PFSK-1 (cell line): ENCODE results near the gene SCRT2.

Source experiments
- POLR2AphosphoS5 ChIP-seq: IDR thresholded peaks from 2 replicates; pipeline ENCODE4 v1.6.1; 2012; ENCODE audit warnings: low read depth, mild to moderate bottlenecking, control low read depth, low read length, moderate library complexity
- REST ChIP-seq, 2 experiments: IDR thresholded peaks; 2 replicates each; pipeline versions ENCODE4 v1.6.1 to v1.8.0; 2011 to 2012; ENCODE audit warnings: low read depth in 2 of 2, low read length in 2 of 2, control low read depth in 1 of 2, inconsistent platforms in 1 of 2, mild to moderate bottlenecking in 1 of 2, moderate library complexity in 1 of 2; ENCODE audit not compliant: insufficient read depth in 1 of 2
- SIN3A ChIP-seq: IDR thresholded peaks from 2 replicates; pipeline ENCODE4 v1.6.1; 2012; ENCODE audit warnings: mild to moderate bottlenecking, low read length, moderate library complexity, borderline replicate concordance; ENCODE audit not compliant: insufficient read depth

DNA sequence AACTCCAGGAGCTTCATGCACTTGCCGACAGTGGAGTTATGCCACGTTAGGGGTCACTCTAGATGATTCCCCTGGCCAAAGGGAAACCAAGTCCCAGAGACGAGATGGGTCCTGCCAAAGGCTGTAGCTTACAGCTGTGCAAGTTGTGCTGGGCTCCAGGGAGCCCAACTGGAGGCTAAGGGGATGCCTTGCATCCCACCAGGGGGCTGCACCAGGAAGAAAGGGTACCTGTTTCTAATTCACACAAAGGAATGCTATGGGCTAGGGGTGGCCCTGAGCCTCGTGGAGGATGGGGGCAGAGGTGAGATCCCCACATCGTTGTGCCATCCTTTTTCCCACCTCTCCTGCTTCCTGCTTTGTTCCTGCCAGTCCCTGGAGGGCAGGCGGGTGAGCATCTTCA, 23.7 kb upstream of the SCRT2 start:
- TF ChIP-seq REST (IDR thresholded peaks at IDR 0.05; ENCODE audit: insufficient read depth in 1 of 2, low read depth in 2 of 2, low read length in 2 of 2) (no peak), POLR2AphosphoS5 (no peak), SIN3A (no peak)
